CMK (cell line): ENCODE data around the gene INPPL1.
A peak's percentile ranks its signal among the peaks of the same experiment; 100 is the strongest.
"Not testable (repeated sequence)": the region's sequence is repeated elsewhere in the genome, so short reads cannot be mapped to it uniquely, and the experiment has no call there.

ENCODE experiments used
- DNase-seq: peaks from one replicate; pipeline ENCODE4 v3.0.0-alpha.2; 2010; ENCODE audit warnings: low read depth

The INPPL1 gene

DNA sequence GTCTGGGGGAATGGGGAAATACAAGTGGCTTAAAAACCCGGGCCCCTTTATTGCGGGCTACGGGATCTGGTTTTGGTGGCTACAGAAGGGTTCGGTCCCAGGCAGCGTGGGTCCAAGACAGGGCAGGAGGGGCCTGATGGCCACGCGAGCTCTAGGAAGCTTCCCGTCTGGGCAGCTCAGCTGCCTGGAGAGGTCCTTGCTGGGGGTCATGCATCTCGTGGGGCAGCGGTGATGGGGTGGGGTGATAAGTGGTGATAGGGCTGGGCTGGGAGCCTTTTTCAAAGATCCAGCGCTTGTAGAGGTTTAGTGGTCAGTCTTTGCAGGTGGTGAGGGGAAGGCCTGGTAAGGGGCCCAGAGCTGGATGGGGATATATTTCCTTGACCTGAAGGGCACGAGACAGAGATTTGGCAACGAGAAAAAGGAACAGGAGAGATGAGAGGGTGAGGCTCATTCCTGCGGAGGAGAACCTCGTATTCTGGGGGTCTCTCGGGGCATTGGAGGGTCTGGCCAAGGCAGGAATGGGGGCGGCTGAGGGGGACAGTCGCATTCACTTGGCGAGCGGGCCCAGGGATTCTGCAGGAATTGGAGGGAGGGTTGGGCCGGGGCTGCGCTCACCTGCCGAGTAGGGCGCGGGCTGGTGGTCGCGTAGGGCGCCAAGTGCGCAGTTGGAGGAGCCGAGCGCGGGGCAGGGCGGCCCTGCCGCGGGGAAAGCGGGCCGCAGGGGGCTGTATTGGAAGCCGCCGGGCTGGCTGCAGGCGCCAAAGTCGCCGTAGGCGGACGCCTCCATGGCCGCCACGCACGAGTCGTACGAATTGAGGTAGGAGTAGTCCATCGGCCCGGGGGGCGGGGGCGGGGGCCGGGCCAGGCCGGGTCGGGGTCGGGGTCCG, 18.8 kb downstream of the INPPL1 start:
- DNase-seq = no peak

DNA sequence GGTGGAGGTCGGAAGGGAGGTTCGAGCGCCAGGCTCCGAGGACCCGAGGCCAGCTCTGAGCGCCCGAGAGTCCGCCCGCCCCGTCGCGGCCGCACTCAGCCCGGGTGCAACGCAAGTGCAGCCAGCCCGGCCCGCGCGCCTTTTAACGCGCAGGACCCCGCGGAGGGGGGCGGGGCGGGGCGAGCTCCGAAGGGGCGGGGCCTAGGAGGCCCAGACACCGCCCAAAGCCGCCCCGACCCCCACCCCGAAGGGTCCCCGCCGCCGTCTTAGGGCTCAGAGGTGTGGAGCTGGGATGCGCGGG, 19.4 kb downstream of the INPPL1 start, which contains the start of gene PHOX2A:
Gene PHOX2A (minus strand): TSS at position 117 of the 301 bp plus-strand sequence. CDS start 172 bp downstream, outside the sequence.
- no peak for DNase-seq

DNA sequence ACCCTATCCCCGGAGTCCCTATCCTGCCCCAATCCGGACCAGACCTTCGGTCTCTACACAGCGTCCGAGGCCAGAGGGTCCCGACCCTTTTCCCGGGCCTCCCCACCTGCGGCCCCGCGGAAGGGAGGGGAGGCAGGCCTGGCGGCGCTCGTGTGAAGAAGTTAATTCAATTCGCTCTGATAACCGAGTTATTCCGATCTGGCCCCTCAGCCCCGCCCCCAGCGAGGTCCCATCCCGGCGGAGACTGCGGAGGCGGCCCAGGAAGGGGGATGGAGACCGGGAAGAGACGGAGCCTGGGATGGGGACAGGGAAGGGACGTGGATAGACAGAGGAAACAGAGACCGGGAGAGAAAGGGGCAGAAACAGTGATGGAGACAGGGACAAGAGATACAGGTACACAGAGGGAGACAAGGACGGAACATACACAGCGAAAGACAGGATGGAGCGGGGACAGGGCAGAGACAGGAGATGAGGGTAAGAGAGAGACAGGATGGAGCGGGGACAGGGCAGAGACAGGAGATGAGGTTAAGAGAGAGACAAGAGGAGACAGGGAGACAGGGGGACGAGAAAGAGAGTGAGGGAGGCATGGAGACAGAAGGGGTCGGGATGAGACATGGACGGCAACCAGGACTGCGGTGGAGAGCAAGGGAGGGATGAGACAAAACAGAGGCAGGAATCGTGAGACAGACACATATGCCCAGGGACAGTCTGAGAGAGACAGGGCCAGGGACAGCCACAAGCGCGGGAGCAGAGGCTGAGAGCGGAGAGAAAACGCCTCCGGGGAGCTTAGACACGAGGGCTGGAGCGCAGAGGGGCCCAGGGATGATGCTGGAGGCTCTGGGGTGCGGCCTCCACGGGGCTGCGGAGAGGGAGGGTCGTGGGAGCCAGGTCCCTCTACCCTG, 20.0 kb downstream of the INPPL1 start:
- DNase-seq = no peak

DNA sequence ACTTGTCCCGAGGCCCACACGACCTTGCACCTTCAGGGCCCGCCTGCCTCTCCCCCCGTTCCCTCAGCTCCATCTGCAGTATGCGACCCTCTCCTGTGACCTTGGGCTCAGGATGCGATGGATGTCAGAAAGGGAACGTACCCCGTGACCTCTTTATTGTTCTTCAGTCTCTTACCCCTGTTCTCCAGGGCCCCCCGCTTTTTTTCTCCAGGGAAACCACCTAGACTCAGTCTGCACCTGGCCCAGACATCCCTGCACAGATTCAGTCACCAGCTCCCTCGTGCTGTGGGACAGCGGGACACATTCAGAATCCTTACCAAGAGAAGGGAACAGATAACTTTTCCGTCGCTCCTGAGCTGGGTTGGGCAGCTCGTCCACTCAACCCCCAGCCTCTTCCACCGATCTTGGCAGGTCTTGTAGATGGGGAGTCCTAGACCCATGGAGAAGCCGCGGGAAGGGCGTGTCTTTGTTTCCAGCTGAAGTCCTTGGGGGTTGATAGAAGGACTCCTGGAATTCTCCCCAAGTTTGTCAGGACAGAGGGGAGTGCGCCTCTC, 20.8 kb downstream of the INPPL1 start:
- no peak for DNase-seq

DNA sequence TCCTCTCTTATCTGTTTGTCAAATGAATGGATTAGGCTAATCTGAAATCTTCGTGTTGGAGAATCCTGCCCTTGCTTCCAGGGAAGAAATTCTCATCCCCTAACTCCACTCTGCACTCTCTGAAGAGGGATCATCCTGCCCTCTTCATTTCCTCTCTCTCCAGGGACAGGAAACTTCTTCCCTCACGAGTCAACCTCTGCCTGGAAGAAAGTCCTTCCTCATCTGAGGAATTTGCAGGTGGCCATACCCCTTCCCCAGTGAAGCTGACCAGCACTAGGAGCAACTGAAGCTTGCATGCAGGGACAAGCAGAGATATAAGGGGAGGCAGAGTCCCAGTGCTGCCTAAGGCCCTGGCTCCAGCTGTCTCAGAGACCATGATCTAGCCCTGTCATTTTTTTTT, 23.0 kb downstream of the INPPL1 start:
- no peak for DNase-seq

DNA sequence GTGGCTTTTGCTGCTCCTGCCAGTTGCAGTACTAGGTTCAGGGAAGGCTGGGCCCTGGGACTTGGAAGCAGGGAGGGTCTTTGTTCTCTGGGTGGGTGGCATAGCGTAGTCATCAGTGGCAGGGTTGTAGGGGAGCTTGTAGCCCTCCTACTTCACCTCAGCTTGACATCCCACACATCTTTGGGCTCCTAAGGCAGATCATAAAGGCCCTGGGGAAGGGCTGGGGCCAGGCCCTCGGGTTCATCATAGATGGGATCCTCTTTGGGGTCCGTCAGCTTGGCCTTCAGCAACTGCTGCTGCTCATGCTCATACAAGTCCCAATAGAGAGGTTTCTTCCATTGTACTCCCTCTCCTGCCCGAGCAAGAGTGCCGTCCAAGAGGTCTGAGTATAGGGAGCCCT, 25.4 kb downstream of the INPPL1 start:
- DNase-seq = no peak

DNA sequence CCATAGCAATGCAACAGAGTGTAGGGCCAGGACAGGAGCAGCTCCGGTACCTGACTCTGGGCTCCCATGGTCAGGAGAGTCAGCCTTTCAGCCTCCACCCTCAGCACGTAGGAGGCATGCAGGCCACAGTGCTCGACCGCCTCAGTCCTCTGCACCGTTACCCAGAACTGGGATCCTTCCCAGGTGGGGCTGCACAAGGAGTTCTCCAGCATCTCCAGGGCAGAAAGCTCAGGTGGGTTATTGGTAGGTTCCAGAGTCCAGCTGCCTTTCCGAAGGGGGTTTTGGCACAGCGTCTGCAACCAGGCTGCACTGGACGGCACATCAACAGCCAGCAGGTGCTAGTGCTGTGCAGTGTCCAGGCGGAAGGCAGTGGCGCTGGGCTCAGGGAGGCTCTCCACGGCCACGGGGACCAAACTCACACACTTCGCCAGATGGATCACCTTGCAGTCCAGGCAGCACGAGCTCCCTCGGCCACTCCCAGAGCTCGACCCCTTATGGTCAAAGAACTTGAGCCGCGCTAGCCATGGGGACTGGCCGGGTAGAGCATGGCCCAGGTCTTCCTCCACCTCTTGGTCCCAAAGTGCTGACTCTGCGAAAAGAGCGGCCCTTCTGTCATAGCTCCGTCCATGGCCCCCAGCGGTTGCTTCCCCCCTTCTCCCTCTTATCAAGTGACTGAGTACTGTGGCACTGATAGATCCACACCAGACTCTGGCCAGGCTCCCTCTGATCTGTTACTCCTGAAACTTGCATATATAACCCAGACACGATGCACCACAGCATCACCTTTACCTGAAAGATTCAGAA, 26.3 kb downstream of the INPPL1 start:
- DNase-seq = no peak

DNA sequence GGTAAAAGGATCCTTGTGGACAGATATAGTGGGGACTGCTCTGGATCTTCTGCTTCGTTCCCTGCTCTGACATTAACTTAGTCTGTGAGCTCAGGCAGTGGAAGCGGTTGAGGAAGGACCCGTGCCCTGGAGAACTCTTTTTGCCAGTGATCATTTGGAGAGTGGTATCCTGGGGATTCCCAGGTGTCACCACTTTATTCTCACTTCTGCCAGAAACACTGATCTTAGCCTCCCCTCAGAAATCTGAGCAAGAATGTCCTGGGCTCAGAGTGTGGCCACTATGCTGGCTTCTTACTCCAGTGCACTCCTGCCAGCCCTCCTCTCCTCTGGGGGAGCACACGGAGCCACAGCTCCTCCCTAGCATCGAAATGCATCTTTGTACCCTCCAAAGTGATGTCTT, 27.0 kb downstream of the INPPL1 start:
- DNase-seq = no peak

DNA sequence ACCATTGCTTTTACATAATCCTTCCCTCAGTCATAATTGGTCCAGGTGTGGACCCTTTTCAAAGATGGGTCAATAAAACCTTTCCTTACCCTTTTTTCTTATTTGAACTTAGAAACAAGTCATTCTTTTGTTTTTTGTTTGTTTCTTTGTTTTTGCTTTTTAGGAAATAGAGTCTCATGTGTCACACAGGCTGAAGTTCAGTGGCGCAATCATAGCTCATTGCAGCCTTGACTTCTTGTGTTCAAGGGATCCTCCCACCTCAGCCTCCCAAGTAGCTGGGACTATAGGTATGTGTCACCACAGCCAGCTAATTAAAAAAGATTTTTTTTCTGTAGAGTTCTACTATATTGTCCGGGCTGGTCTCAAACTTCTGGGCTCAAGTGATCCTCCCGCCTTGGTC, 28.8 kb downstream of the INPPL1 start:
- no peak for DNase-seq

DNA sequence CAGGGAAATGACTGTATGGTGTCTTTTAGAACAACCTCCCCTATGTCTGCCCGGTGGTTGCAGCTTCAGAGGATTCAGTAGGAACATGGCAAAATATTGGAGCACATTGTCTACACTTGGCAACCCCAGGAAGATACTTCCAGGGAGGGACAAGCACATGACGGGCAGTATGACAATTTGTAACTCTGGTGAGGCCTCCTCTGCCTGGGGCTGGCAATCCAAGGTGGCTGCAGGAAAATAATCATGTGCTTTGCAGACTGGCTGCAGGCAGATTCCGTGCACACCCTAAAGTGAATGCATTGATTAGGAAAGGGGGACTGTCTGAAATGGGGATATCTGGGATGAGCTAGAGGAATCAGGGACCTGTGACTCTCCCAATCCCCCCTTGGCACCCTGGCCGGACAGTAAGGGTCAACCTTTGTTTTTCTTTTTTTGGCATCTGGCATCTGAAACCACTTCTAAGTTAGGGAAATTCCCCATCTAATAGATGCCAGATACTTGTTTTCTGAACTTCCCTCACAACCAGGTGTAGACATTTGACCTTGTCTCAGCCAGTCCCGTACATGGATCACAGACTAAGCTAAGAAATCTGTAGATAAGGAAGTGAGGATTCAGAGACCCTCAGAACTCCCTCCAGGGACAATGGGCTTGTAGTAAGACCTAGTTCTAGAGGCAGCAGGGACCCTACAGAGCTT, 29.9 kb downstream of the INPPL1 start:
- no peak for DNase-seq

DNA sequence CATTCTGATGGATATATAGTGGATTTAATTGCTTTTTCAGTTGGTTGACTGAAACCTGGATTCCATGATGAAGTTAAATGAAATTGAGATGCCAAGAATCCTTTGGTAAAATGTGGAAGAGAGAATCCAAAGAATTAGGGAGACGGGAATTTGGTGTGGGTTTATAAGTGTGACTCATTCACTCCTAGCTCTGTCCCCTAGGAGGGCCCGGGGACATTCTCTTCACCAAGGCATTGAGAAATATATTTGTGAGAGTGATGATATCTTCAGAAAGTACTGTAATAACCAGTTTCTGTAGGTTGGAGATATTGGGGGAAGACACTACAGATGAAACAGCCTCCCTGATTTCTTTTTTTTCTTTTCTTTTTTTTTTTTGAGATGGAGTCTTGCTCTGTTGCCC, 33.0 kb downstream of the INPPL1 start:
- DNase-seq = no peak

DNA sequence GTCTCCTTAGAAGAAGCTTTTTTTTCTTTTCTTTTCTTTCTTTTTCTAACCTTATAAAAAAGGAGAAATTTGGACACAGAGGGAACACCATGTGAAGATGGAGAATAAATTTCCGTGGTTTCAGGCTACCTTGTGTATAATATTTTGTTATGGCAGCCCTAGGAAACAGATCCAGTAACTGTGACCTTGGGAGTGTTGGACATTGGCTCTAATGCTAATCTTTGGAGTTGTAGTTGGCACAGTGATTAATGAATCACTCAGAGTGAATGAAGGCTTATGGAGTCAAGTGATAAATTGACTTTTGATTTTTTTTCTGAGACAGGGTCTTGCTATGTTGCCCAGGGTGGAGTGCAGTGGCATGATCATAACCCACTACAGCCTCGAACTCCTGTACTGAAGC, 34.9 kb downstream of the INPPL1 start:
- DNase-seq = no peak

DNA sequence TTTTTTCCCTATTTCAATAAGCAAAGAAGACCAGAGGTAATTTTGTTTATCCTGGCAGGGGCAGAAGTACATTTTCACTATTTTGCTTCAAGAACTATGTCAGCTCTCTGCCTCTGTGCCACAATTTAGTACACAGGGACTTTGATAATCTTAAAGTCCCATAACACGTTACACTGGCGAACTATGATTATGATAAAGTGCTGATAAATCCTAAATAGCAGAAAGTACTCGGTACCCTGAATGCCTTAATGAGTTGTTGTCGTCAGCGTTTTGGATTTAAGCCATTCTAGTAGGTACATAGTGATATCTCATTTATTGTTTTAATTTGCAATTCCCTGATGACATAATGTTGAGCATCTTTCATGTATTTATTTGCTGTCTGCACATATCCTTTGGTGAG, 36.0 kb downstream of the INPPL1 start:
- DNase-seq = no peak

DNA sequence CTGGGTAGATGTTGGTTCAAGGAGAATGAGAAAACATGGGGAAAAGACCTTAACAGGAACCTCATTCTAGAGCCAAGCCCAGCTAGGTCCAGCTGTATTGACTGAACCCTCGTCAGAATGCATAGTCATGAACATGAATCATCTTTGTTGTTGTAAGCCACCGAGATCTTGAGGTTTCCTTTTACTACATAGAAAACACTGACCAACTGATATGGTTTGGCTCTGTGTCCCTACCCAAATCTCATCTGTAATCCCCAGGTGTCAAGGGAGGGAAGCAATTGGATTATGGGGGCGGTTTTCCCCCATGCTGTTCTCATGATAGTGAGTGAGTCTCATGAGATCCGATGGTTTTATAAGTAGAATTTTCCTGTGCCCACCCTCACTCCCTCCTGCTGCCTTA, 38.8 kb downstream of the INPPL1 start:
- DNase-seq = peak; percentile 39

DNA sequence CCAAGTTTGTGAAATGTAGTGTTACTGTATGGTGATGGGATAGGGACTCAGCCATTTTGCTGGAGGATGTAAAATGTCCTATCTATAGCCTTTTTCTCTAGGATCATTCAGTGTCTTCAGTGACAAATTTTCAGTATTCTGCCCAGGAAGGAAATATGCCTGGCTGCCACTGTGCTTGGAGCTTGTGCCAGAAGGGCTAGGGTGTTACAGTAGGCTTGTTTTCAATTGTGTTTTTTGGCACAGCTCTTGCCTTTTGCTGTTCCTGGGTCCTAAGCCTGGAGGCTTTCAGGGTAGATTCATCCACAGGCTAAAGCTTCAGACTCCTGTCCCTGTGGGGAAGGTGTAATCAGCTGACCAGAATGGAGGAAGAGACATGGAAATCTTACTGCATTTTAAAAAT, 41.4 kb downstream of the INPPL1 start:
- no peak for DNase-seq

DNA sequence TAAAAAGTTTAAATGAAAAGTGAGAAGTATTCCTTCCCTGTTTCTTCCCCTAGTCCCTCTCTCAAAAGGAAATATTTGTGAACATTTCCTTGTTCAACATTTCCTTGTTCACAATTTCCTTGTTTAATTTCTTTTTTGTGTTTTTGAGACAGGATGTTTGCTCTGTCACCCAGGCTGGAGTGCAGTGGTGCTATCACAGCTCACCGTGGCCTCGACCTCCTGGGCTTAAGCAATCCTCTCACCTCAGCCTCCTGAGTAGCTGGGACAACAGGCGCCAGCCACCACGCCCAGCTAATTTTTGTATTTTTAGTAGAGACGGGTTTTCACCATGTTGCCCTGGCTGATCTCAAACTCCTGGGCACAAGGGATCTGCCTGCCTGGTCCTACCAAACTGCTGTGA, 42.4 kb downstream of the INPPL1 start:
- not testable (repeated sequence) for DNase-seq

DNA sequence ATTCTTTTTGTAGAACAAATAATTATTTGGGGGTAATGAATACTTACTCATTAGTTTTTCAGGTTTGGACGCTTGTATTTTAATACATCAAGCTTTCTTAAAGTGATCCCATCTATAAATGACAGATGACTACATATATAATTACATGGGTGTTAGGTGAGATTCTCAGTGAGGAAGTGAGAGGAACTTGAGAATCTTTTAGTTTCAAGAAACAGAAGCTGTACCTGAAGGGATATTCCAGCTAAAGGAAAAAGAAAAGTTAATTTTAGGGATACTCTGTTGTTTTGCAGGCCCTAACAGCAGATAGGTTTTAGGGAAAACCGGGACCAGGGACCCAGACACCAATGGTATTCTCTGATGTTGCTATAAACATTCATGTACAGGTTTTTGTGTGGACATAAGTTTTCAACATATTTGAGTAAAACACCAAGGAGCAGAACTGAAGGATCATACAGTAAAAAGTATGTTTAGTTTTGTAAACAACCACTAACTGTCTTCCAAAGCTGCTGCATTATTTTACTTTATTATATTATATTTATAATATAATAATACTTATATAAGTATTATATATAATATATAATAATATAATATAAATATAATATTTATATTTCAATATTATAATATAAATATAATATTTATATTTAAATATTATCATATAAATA, 43.5 kb downstream of the INPPL1 start:
- DNase-seq = no peak

DNA sequence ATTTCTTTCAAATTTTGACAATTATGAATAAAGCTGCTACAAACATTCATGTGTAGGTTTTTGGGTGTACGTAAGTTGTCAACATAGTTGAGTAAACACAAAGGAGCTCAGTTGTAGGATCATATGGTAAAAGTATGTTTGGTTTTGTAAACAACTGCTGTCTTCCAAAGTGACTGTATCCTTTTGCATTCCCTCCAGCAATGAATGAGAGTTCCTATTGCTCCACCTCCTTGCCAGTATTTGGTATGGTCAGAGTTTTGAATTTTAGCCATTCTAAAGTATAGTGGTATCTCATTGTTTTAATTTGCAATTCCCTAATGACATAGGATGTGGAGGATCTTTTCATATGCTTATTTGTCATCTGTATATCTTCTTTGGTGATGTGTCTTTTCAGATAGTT, 47.4 kb downstream of the INPPL1 start:
- DNase-seq = no peak

DNA sequence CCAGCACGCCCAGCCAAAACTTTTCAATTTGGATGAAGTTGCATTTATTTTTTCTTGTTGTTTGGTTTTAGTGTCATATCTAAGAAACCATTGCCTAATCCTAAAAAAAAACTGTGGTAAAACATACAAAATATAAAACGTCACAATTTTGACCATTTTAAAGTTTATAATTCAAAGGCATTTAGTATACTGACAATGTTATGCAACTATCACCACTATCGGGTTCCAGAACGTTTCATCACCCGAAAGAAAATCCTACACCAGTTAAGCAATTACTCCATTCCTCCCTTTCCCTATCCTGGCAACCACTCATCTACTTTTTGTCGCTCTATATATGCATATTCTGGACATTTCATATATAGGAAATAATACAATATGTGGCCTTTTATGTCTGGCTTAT, 49.9 kb downstream of the INPPL1 start:
- DNase-seq = no peak

DNA sequence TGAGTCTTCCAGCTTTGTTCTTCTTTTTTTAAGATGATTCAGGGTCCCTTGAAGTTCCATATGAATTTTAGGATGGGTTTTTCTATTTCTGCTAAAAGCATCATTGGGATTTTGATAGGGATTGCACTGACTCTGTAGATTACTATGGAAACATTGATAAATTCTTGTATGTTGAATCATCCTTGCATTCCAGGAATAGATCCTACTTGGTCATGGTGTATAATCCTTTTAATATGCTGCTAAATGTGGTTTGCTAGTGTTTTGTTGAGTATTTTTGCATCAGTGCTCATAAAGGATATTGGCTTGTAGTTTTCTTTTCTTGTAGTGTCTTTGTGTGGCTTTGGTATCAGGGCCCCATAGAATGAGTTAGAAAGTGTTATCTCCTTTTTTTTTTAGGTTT, 54.3 kb downstream of the INPPL1 start:
- DNase-seq = no peak

DNA sequence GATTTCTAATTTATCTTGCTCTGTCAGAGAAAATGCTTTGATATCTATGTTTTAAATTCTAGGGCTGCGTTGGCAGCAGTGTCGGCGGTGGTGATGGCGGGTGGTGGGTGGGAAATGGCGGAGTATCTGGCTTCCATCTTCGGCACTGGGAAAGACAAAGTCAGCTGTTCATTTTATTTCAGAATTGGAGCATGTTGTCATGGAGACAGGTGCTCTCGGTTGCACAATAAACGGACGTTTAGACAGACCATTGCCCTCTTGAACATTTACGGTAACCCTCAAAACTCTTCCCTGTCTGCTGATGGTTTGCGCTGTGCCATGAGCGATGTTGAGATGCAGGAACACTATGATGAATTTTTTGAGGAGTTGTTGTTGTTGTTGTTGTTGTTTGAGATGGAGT, 55.5 kb downstream of the INPPL1 start:
- no peak for DNase-seq
